ENCODE measurements around the gene ADAMTSL5. TPM values are rescaled to one million over a fixed set of nuclear protein-coding genes. Genes with fewer than 3 reads are reported as not detected.

Gene ADAMTSL5
- total RNA-seq, 1 donor from 2014 or later = 0.43 TPM

DNA sequence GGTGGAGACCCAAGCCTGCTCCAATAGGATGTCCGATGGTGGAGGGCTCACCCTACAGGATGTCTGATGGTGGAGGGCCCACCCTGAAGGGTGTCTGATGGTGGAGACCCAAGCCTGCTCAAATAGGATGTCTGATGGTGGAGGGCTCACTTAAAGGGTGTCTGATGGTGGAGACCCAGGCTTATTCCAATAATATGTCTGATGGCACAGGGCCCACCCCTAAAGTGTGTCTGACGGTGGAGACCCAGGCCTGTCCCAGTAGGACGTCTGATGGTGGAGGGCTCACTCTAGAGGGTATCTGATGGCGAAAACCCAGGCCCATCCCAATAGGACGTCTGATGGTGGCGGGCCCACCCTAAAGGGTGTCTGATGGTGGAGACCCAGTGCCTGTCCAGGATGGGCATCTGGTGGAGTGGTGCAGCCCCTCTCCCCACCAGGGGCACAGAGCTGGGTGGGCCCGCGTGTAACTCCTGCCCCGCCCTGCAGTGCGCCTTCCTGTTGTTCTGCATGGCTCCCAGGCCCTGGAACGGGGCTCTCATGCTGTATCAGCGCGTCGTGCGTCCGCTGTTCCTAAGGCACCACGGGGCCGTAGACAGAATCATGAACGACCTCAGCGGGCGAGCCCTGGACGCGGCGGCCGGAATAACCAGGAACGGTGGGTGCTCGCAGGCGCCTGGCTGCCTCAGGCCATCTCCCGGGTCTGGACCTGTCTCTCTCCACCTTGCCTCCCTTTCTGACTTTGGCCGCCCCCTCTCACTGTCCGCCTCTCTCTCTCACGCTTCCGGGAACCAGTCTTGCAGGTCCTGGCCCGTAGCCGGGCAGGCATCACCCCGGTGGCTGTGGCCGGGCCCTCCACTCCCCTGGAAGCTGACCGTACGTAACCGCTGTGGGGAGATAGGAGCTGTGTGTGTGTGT, 16.8 kb downstream of the ADAMTSL5 start:
- TF ChIP-seq CTCF (IDR thresholded peaks at IDR 0.05) = no peak
- Histone ChIP-seq H3K4me3 (no peak overlapping the region), H3K9me3 (no peaks in the 10 kb centered on the region), H3K27me3 (no peaks in the 10 kb centered on the region), H3K36me3 (no peaks in the 10 kb centered on the region), H3K4me1 (peaks cover 0 to 5% of the 10 kb centered on the region in 2 donors), H3K27ac (no peak overlapping the region)
- intact Hi-C loops (cut with DNase I) = no loop called here
- DNase-seq (ENCODE audit: low spot score in 2 of 2) = no peak

- H3K27ac ChIP-seq = no peak overlapping the region
- DNase-seq (ENCODE audit: low spot score in 2 of 2) = no peak
- no peak for TF ChIP-seq CTCF (IDR thresholded peaks at IDR 0.05)
Observed at GRCh38 chr19:1495051-1495798, 17.6 kb downstream of the ADAMTSL5 start.

GRCh38 chr19:1494115-1494815, 18.6 kb downstream of the ADAMTSL5 start:
- no peak overlapping the region for H3K4me3 ChIP-seq
- H3K9me3 ChIP-seq = no peaks in the 10 kb centered on the region
- intact Hi-C loops (cut with DNase I) = loop anchor here (5.0 kb wide), 1 partner anchor 217 kb away; the partner anchor contains the start of gene FAM174C
- no peak overlapping the region for H3K27ac ChIP-seq
- H3K4me1 ChIP-seq = peaks cover 8 to 14% of the 10 kb centered on the region in 2 donors
- no peaks in the 10 kb centered on the region for H3K27me3 ChIP-seq
- no peaks in the 10 kb centered on the region for H3K36me3 ChIP-seq
- no peak for TF ChIP-seq CTCF (IDR thresholded peaks at IDR 0.05)
- no peak for DNase-seq (ENCODE audit: low spot score in 2 of 2)

More at GRCh38 chr19:1495051-1495798, 17.6 kb downstream of the ADAMTSL5 start:
- H3K27me3 ChIP-seq = no peaks in the 10 kb centered on the region
- H3K9me3 ChIP-seq = no peaks in the 10 kb centered on the region
- intact Hi-C loops (cut with DNase I) = no loop called here
- no peak overlapping the region for H3K4me3 ChIP-seq
- H3K36me3 ChIP-seq = no peaks in the 10 kb centered on the region
- H3K4me1 ChIP-seq = peaks cover 0 to 6% of the 10 kb centered on the region in 2 donors

DNA sequence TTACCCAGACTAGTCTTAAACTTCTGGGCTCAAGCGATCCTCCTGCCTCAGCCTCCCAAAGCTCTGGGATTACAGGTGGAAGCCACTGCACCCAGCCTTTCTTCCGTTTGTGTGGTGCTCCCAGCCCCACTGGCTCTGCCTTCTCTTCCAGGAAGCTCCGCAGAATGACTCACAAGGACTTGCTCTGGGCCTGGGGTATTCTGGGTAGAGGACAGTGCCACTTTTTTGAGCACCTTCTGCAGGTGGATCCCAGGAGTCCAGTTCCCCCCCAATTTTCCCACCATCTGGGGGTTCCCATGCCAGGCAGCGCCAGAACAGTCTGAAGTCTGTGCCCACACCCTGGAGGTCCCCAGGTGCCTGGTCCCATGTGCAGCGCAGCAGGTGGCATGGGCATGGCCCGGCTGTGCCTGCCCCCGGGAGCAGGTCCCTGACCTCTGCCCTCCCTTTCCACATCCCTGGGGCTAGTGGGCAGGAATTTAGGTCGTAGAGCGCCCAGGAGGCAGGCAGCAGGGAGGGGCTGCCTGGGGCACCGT, 20.3 kb downstream of the ADAMTSL5 start:
- intact Hi-C loops (cut with DNase I) = loop anchor here (5.0 kb wide), 1 partner anchor 215 kb away; the partner anchor contains the start of gene FAM174C
- Histone ChIP-seq H3K36me3 (no peaks in the 10 kb centered on the region), H3K4me3 (no peak overlapping the region), H3K4me1 (peaks cover 8 to 14% of the 10 kb centered on the region in 2 donors), H3K27ac (no peak overlapping the region), H3K9me3 (no peaks in the 10 kb centered on the region), H3K27me3 (no peaks in the 10 kb centered on the region)
- no peak for TF ChIP-seq CTCF (IDR thresholded peaks at IDR 0.05)
- DNase-seq (ENCODE audit: low spot score in 2 of 2) = no peak

- intact Hi-C loops (cut with DNase I) = loop anchor here (2.0 to 5.0 kb wide), 2 partner anchors 53 to 215 kb away; partner anchors contain the start of genes FAM174C and RPS15
- H3K27me3 ChIP-seq = no peaks in the 10 kb centered on the region
- no peak overlapping the region for H3K27ac ChIP-seq
- peak overlapping the region; percentile 64 to 68 for H3K4me3 ChIP-seq
- H3K9me3 ChIP-seq = no peaks in the 10 kb centered on the region
- TF ChIP-seq CTCF (IDR thresholded peaks at IDR 0.05) = no peak
- H3K36me3 ChIP-seq = no peaks in the 10 kb centered on the region
- no peak for DNase-seq (ENCODE audit: low spot score in 2 of 2)
- peaks cover 8 to 14% of the 10 kb centered on the region in 2 donors for H3K4me1 ChIP-seq
Observed at GRCh38 chr19:1491849-1492170, 21.0 kb downstream of the ADAMTSL5 start.

Measured in ascending aorta (tissue), 2 donors.